ENCODE data around the gene MMP25. TPM values are rescaled to one million over a fixed set of nuclear protein-coding genes. Genes with fewer than 3 reads are reported as not detected.
A peak's percentile ranks its signal among the peaks of the same experiment; 100 is the strongest.

Gene MMP25
- total and polyA plus RNA-seq, 9 of the 15 experiments (the other 6 are each of a cell fraction or from before 2014, with no cell fraction given): 0.03 to 0.04 TPM; not detected in 7

DNA sequence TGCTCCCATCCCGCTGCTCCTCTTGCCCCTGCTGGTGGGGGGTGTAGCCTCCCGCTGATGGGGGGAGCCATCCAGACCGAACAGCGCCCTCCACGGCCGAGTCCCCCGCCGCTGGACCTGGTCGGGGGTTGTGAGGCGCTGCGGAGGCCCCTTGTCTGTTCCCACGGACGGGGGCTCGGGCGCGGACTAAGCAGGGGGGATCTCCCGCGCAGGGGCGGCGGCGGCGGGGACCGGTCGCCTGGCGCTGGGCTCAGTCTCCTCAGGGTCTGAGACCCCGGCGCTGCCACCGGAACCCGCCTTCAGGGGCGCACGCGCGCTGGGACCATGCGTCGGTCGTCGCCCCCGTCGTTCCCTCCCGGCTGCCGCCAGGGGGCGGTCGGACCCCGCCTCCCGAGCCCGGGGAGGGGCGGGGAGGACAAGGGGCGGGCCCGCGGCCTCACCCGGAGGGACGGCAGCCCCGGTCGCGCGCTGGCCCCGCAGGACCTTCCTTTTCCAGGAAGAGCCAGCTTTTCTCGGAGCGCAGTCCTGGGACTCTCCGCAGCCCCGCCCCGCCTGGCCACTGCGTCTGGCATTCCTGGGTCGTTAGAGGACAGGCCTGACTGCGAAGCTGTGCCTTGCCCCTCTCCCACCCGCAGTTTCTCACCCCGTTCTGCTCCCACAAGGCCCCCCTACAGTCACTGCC is 12.8 kb downstream of the MMP25 start (continued):
- TF ChIP-seq, protein P1, sequence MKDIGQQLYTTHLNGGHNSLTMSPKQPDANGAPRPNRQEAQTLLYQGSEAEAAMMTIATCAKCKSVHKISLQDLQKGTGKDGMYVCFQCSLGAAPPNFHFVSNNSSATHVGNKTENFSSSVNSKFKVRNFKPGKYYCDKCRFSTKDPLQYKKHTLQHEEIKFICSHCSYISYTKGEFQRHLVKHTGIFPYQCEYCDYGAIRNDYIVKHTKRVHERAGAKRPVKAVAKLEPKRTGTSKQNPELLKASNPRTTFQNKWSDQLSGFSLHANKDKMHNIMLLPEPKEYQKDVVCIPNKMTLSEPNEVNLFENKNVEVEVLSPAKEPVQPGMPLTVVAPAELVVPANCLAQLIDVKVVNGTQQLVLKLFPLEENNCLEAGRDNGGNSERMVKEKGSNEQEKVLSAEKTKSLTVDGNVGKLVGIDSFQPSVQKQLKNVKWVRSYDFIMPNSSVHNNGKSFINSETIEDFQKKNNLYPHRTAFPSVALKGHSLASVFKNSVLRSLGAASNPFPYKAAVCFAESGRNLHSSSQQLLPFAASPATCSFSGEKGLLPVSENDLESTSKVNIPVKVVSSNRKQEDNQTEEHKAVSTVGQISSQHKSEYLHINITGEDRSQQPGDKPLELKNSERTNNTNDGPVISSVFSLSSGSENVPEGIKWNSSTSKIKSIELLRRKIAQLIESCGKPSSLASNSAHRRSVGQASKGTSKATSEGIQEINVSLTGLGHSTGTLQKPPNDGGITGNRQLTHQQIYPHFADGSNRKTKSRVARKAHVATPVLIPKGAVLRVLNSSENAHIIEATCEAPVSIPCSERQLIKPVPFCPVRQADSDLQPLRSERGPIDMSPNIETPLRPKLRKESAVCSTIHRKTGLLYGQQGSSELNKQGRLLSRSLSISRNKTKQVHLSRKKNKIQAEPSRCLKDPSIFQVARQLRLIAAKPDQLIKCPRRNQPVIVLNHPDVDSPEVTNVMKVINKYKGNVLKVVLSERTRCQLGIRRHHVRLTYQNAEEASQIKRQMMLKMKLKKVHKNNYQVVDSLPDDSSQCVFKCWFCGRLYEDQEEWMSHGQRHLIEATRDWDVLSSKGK (CRISPR knock-in tag; IDR thresholded peaks at IDR 0.05): no peak
- TF ChIP-seq, protein P2, sequence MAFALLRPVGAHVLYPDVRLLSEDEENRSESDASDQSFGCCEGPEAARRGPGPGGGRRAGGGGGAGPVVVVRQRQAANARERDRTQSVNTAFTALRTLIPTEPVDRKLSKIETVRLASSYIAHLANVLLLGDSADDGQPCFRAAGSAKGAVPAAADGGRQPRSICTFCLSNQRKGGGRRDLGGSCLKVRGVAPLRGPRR (CRISPR knock-in tag; IDR thresholded peaks at IDR 0.05): no peak
- TF ChIP-seq ZNF644 (tag; IDR thresholded peaks at IDR 0.05; ENCODE audit: low read depth): no peak
- TF ChIP-seq YBX1 (IDR thresholded peaks at IDR 0.05): no peak
- TF ChIP-seq ATF7 (IDR thresholded peaks at IDR 0.05): peak; percentile 68
- no peak for TF ChIP-seq NR2C2 (CRISPR knock-in tag; IDR thresholded peaks at IDR 0.05)
- TF ChIP-seq NR2C2 (tag; IDR thresholded peaks at IDR 0.05): peak; percentile 76
- TF ChIP-seq, protein P3, sequence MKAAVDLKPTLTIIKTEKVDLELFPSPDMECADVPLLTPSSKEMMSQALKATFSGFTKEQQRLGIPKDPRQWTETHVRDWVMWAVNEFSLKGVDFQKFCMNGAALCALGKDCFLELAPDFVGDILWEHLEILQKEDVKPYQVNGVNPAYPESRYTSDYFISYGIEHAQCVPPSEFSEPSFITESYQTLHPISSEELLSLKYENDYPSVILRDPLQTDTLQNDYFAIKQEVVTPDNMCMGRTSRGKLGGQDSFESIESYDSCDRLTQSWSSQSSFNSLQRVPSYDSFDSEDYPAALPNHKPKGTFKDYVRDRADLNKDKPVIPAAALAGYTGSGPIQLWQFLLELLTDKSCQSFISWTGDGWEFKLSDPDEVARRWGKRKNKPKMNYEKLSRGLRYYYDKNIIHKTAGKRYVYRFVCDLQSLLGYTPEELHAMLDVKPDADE (conservative IDR thresholded peaks at IDR 0.05; ENCODE audit: control insufficient read depth, low read depth, low read length): no peak; the same call in 1 of the 2 replicates
- TF ChIP-seq MTF1 (CRISPR knock-in tag; IDR thresholded peaks at IDR 0.05; ENCODE audit: borderline replicate concordance): no peak
- peak; percentile 89 for TF ChIP-seq SMAD4 (CRISPR knock-in tag; conservative IDR thresholded peaks at IDR 0.05)
- TF ChIP-seq RAD21 (CRISPR knock-in tag; conservative IDR thresholded peaks at IDR 0.05 in 1 of 2, IDR thresholded peaks at IDR 0.05 in 1 of 2): peak; percentile 94 to 97
- no peak for TF ChIP-seq SETDB1 (IDR thresholded peaks at IDR 0.05; ENCODE audit: low read length)
- TF ChIP-seq SOX6 (IDR thresholded peaks at IDR 0.05): 0 out of 2 replicates have a peak, but pooled peaks have one; percentile 40
- TF ChIP-seq, protein P4, sequence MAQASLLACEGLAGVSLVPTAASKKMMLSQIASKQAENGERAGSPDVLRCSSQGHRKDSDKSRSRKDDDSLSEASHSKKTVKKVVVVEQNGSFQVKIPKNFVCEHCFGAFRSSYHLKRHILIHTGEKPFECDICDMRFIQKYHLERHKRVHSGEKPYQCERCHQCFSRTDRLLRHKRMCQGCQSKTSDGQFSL (CRISPR knock-in tag; IDR thresholded peaks at IDR 0.05): peak; percentile 99
- TF ChIP-seq, protein P4 (tag; IDR thresholded peaks at IDR 0.05): peak in 1 of 2 experiments; percentile 94; a peak in 2 of 4 replicates
- no peak for TF ChIP-seq NFIC (IDR thresholded peaks at IDR 0.05)
- TF ChIP-seq HSF4 (CRISPR knock-in tag; IDR thresholded peaks at IDR 0.05; ENCODE audit: borderline replicate concordance): no peak
- TF ChIP-seq, protein P5, sequence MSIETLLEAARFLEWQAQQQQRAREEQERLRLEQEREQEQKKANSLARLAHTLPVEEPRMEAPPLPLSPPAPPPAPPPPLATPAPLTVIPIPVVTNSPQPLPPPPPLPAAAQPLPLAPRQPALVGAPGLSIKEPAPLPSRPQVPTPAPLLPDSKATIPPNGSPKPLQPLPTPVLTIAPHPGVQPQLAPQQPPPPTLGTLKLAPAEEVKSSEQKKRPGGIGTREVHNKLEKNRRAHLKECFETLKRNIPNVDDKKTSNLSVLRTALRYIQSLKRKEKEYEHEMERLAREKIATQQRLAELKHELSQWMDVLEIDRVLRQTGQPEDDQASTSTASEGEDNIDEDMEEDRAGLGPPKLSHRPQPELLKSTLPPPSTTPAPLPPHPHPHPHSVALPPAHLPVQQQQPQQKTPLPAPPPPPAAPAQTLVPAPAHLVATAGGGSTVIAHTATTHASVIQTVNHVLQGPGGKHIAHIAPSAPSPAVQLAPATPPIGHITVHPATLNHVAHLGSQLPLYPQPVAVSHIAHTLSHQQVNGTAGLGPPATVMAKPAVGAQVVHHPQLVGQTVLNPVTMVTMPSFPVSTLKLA (conservative IDR thresholded peaks at IDR 0.05): peak in 1 of 2 experiments; percentile 84; a peak in 2 of 4 replicates
- TF ChIP-seq POLR3G (IDR thresholded peaks at IDR 0.05; ENCODE audit: extremely low read depth, insufficient read length, insufficient replicate concordance): no peak
- TF ChIP-seq, protein P6, sequence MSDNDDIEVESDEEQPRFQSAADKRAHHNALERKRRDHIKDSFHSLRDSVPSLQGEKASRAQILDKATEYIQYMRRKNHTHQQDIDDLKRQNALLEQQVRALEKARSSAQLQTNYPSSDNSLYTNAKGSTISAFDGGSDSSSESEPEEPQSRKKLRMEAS (CRISPR knock-in tag; IDR thresholded peaks at IDR 0.05): peak; percentile 89

All from K562 (cell line).